HCT116 (cell line): ENCODE data around the gene AAK1.

Experiments used
- ATF3 ChIP-seq: IDR thresholded peaks from 2 replicates; pipeline ENCODE4 v1.6.1; 2012
- CEBPB ChIP-seq: IDR thresholded peaks from 2 replicates; pipeline ENCODE4 v1.6.1; 2012; ENCODE audit warnings: low read depth
- CTCF ChIP-seq, 3 experiments: fragments of 200-600 bp in 1 of 3; sonication (generic) in 1 of 3; IDR thresholded peaks in 2 of 3; conservative IDR thresholded peaks in 1 of 3; 2 replicates each; pipeline ENCODE4 v1.5.1; 2012 to 2017; ENCODE audit warnings: low read depth in 2 of 3, low read length in 2 of 3, antibody characterized with exemption in 1 of 3, borderline replicate concordance in 1 of 3, control low read depth in 1 of 3, mild to moderate bottlenecking in 1 of 3, mixed read lengths in 1 of 3, mixed run types in 1 of 3, moderate library complexity in 1 of 3; ENCODE audit not compliant: insufficient read depth in 1 of 3
- ELF1 ChIP-seq: IDR thresholded peaks from 2 replicates; pipeline ENCODE4 v1.6.1; 2012; ENCODE audit warnings: low read depth, borderline replicate concordance
- EZH2 ChIP-seq: fragments of 200-600 bp; sonication (generic); IDR thresholded peaks from 2 replicates; pipeline ENCODE4 v1.6.1; 2017; ENCODE audit warnings: antibody characterized with exemption, mixed run types
- EZH2phosphoT487 ChIP-seq: fragments of 200-600 bp; IDR thresholded peaks from 2 replicates; pipeline ENCODE4 v1.6.1; 2018; ENCODE audit warnings: antibody characterized with exemption, borderline replicate concordance
- FOSL1 ChIP-seq: IDR thresholded peaks from 2 replicates; pipeline ENCODE4 v1.6.1; 2012; ENCODE audit warnings: low read depth
- MAX ChIP-seq: IDR thresholded peaks from 2 replicates; pipeline ENCODE4 v1.6.1; 2012
- POLR2AphosphoS5 ChIP-seq: IDR thresholded peaks from 2 replicates; pipeline ENCODE4 v1.6.1; 2011; ENCODE audit warnings: mild to moderate bottlenecking, low read depth, low read length, moderate library complexity
- ZFX ChIP-seq: fragments of 450-650 bp; IDR thresholded peaks from 2 replicates; pipeline ENCODE4 v1.6.1; 2017
- ZNF274 ChIP-seq: fragments of 200-500 bp; sonication (Bioruptor generic); IDR thresholded peaks from 2 replicates; pipeline ENCODE4 v1.6.1; 2014; ENCODE audit warnings: mild to moderate bottlenecking, low read depth, low read length, inconsistent platforms

GRCh38 chr2:69629921-69630608 lies 13.5 kb downstream of the AAK1 start:
- no peak for TF ChIP-seq ZNF274
- no peak for TF ChIP-seq EZH2
- no peak for TF ChIP-seq ELF1
- TF ChIP-seq FOSL1 = no peak
- no peak for TF ChIP-seq MAX
- TF ChIP-seq CTCF (IDR thresholded peaks at IDR 0.05 in 2 of 3, conservative IDR thresholded peaks at IDR 0.05 in 1 of 3; ENCODE audit: borderline replicate concordance in 1 of 3, insufficient read depth in 1 of 3, low read depth in 2 of 3, low read length in 2 of 3) = no peak
- TF ChIP-seq EZH2phosphoT487 = no peak
- TF ChIP-seq ZFX = no peak
- TF ChIP-seq POLR2AphosphoS5 = no peak
- no peak for TF ChIP-seq CEBPB
- TF ChIP-seq ATF3 = no peak
